OCI-LY1 (cell line): ENCODE data around the gene HINT1.

Experiments
- H2AFZ ChIP-seq: fragments of 200-600 bp; sonication (generic), shearing (Covaris generic); 2 replicates; pipeline ENCODE4 v1.6.0; 2014; ENCODE audit warnings: antibody characterized with exemption, mild to moderate bottlenecking, low read length
- H3F3A ChIP-seq: fragments of 200-600 bp; sonication (generic), shearing (Covaris generic); 2 replicates; pipeline ENCODE4 v1.6.0; 2014; ENCODE audit warnings: mild to moderate bottlenecking, antibody characterized with exemption, low read length, moderate library complexity; ENCODE audit not compliant: insufficient read depth
- H3K27ac ChIP-seq: fragments of 200-600 bp; sonication (generic); 2 replicates; pipeline ENCODE4 v1.5.1; 2014; ENCODE audit warnings: low read length, mixed run types, mild to moderate bottlenecking, low read depth; ENCODE audit not compliant: poor library complexity, severe bottlenecking
- H3K27me3 ChIP-seq: fragments of 200-600 bp; sonication (generic); 2 replicates; pipeline ENCODE4 v1.6.0; 2014; ENCODE audit warnings: antibody characterized with exemption, mild to moderate bottlenecking, low read length, moderate library complexity; ENCODE audit not compliant: insufficient read depth
- H3K36me3 ChIP-seq: fragments of 200-600 bp; sonication (generic); 2 replicates; pipeline ENCODE4 v1.6.1; 2014; ENCODE audit warnings: mild to moderate bottlenecking, antibody characterized with exemption, low read length, moderate library complexity, mixed read lengths; ENCODE audit not compliant: insufficient read depth
- H3K4me1 ChIP-seq: fragments of 200-600 bp; sonication (generic); 2 replicates; pipeline ENCODE4 v1.5.1; 2014; ENCODE audit warnings: mild to moderate bottlenecking, low read length, moderate library complexity; ENCODE audit not compliant: insufficient read depth, severe bottlenecking
- H3K4me2 ChIP-seq: fragments of 200-600 bp; sonication (generic), shearing (Covaris generic); 2 replicates; pipeline ENCODE4 v1.6.1; 2014; ENCODE audit warnings: low read length
- H3K4me3 ChIP-seq: fragments of 200-600 bp; sonication (generic); 2 replicates; pipeline ENCODE4 v1.5.1; 2014; ENCODE audit warnings: low read length, low read depth, mild to moderate bottlenecking, mixed read lengths; ENCODE audit not compliant: poor library complexity, severe bottlenecking
- H3K79me2 ChIP-seq: fragments of 200-600 bp; shearing (Covaris generic); 2 replicates; pipeline ENCODE4 v1.6.1; 2016; ENCODE audit warnings: mixed run types, low read length, mixed read lengths; ENCODE audit not compliant: insufficient read depth
- H3K9ac ChIP-seq: fragments of 200-600 bp; sonication (generic), shearing (Covaris generic); 2 replicates; pipeline ENCODE4 v1.6.1; 2014; ENCODE audit warnings: mild to moderate bottlenecking, low read length, mixed read lengths
- H3K9me2 ChIP-seq: fragments of 200-600 bp; sonication (generic), shearing (Covaris generic); 2 replicates; pipeline ENCODE4 v1.6.1; 2014; ENCODE audit warnings: low read depth, mild to moderate bottlenecking, low read length, mixed read lengths
- H3K9me3 ChIP-seq: fragments of 200-600 bp; shearing (Covaris generic); 2 replicates; pipeline ENCODE4 v1.6.1; 2014; ENCODE audit warnings: low read length, mixed read lengths
- H4K20me1 ChIP-seq: fragments of 200-600 bp; sonication (generic), shearing (Covaris generic); 2 replicates; pipeline ENCODE4 v1.6.0; 2016; ENCODE audit warnings: mild to moderate bottlenecking, low read length; ENCODE audit not compliant: insufficient read depth
- CTCF ChIP-seq: fragments of 200-600 bp; sonication (generic), shearing (Covaris generic); IDR thresholded peaks from 2 replicates; pipeline ENCODE4 v1.5.1; 2017; ENCODE audit warnings: mild to moderate bottlenecking, antibody characterized with exemption, low read length, moderate library complexity, mixed read lengths
- EZH2 ChIP-seq: fragments of 200-600 bp; sonication (generic), shearing (Covaris generic); IDR thresholded peaks from 2 replicates; pipeline ENCODE4 v1.8.0; 2017; ENCODE audit warnings: borderline replicate concordance, mixed run types, mild to moderate bottlenecking, antibody characterized with exemption, low read length, moderate library complexity, mixed read lengths

Gene HINT1

GRCh38 chr5:131150408-131150807 lies 14.6 kb downstream of the HINT1 start:
- Histone ChIP-seq H3K36me3 (no peaks in the 10 kb centered on the region), H3K4me1 (no peaks in the 10 kb centered on the region), H3K9ac (no peak overlapping the region), H3K4me2 (no peak overlapping the region), H3K79me2 (no peaks in the 10 kb centered on the region), H2AFZ (no peak overlapping the region), H3K27ac (no peak overlapping the region), H3K4me3 (no peak overlapping the region), H3F3A (no peaks in the 10 kb centered on the region), H3K9me2 (no peaks in the 10 kb centered on the region), H3K27me3 (no peaks in the 10 kb centered on the region), H3K9me3 (no peaks in the 10 kb centered on the region), H4K20me1 (no peaks in the 10 kb centered on the region)
- TF ChIP-seq CTCF (no peak), EZH2 (no peak)

GRCh38 chr5:131148835-131149234 lies 16.2 kb downstream of the HINT1 start:
- H3K9me2 ChIP-seq: no peaks in the 10 kb centered on the region
- no peaks in the 10 kb centered on the region for H3K27me3 ChIP-seq
- no peak overlapping the region for H3K27ac ChIP-seq
- no peaks in the 10 kb centered on the region for H3K4me1 ChIP-seq
- no peaks in the 10 kb centered on the region for H4K20me1 ChIP-seq
- H3K9me3 ChIP-seq: no peaks in the 10 kb centered on the region
- no peak overlapping the region for H3K9ac ChIP-seq
- no peaks in the 10 kb centered on the region for H3K79me2 ChIP-seq
- H3K4me3 ChIP-seq: no peak overlapping the region
- H3F3A ChIP-seq: no peaks in the 10 kb centered on the region
- no peak overlapping the region for H2AFZ ChIP-seq
- no peaks in the 10 kb centered on the region for H3K36me3 ChIP-seq
- H3K4me2 ChIP-seq: no peak overlapping the region
- no peak for TF ChIP-seq EZH2
- TF ChIP-seq CTCF: no peak

- H3K4me3 ChIP-seq: no peak overlapping the region
Measured at GRCh38 chr5:131147258-131147657, 17.8 kb downstream of the HINT1 start.

More at GRCh38 chr5:131147258-131147657, 17.8 kb downstream of the HINT1 start:
- no peaks in the 10 kb centered on the region for H3F3A ChIP-seq
- H3K9ac ChIP-seq: no peak overlapping the region
- no peaks in the 10 kb centered on the region for H3K9me2 ChIP-seq
- no peaks in the 10 kb centered on the region for H3K36me3 ChIP-seq
- no peak overlapping the region for H3K27ac ChIP-seq
- H3K9me3 ChIP-seq: no peaks in the 10 kb centered on the region
- no peaks in the 10 kb centered on the region for H3K79me2 ChIP-seq
- no peaks in the 10 kb centered on the region for H4K20me1 ChIP-seq
- no peaks in the 10 kb centered on the region for H3K27me3 ChIP-seq
- H2AFZ ChIP-seq: no peak overlapping the region
- no peak for TF ChIP-seq CTCF
- no peak for TF ChIP-seq EZH2
- H3K4me2 ChIP-seq: no peak overlapping the region
- H3K4me1 ChIP-seq: no peaks in the 10 kb centered on the region
